IMR-90 (cell line): Measurements from ENCODE around the gene GAD2.

ENCODE experiments used
- BHLHE40 ChIP-seq: fragments of 150-350 bp; IDR thresholded peaks from 2 replicates; pipeline ENCODE4 v1.6.1; 2016; ENCODE audit warnings: mild to moderate bottlenecking, low read depth, low read length
- CEBPB ChIP-seq: IDR thresholded peaks from 2 replicates; pipeline ENCODE4 v1.6.1; 2012; ENCODE audit warnings: low read depth, low read length, improper control_type of control experiment
- CHD1 ChIP-seq: IDR thresholded peaks from 2 replicates; pipeline ENCODE4 v1.6.1; 2012; ENCODE audit warnings: low read depth, low read length, improper control_type of control experiment
- FOS ChIP-seq: fragments of 150-350 bp; IDR thresholded peaks from 2 replicates; pipeline ENCODE4 v1.6.1; 2016; ENCODE audit warnings: low read depth, low read length
- MXI1 ChIP-seq: IDR thresholded peaks from 2 replicates; pipeline ENCODE4 v1.6.1; 2012; ENCODE audit warnings: low read depth, mild to moderate bottlenecking, low read length, moderate library complexity, borderline replicate concordance
- NFE2L2 ChIP-seq: fragments of 150-350 bp; IDR thresholded peaks from 2 replicates; pipeline ENCODE4 v1.6.1; 2016; ENCODE audit warnings: low read depth, mild to moderate bottlenecking, low read length
- POLR2A ChIP-seq: IDR thresholded peaks from 2 replicates; pipeline ENCODE4 v1.6.1; 2012; ENCODE audit warnings: mild to moderate bottlenecking, low read depth, low read length
- RAD21 ChIP-seq: IDR thresholded peaks from 2 replicates; pipeline ENCODE4 v1.6.1; 2012; ENCODE audit warnings: low read length, improper control_type of control experiment
- RCOR1 ChIP-seq: IDR thresholded peaks from 2 replicates; pipeline ENCODE4 v1.6.1; 2012; ENCODE audit warnings: mild to moderate bottlenecking, low read length, improper control_type of control experiment; ENCODE audit not compliant: insufficient replicate concordance
- RFX5 ChIP-seq: IDR thresholded peaks from 2 replicates; pipeline ENCODE4 v1.8.0; 2012; ENCODE audit warnings: low read depth, mild to moderate bottlenecking, low read length, moderate library complexity
- TF ChIP-seq, protein P1 (sequence below): conservative IDR thresholded peaks from 2 replicates; pipeline ENCODE4 v1.5.1; 2012; ENCODE audit warnings: mild to moderate bottlenecking, low read depth, low read length, improper control_type of control experiment
- TF ChIP-seq, protein P2 (sequence below): fragments of 150-350 bp; IDR thresholded peaks from 2 replicates; pipeline ENCODE4 v1.6.1; 2016; ENCODE audit warnings: low read depth, mild to moderate bottlenecking, low read length, moderate library complexity, borderline replicate concordance
- TF ChIP-seq, protein P3 (sequence below): fragments of 150-350 bp; IDR thresholded peaks from 2 replicates; pipeline ENCODE4 v1.6.1; 2017; ENCODE audit warnings: mild to moderate bottlenecking, antibody characterized with exemption, low read length, low read depth

DNA sequence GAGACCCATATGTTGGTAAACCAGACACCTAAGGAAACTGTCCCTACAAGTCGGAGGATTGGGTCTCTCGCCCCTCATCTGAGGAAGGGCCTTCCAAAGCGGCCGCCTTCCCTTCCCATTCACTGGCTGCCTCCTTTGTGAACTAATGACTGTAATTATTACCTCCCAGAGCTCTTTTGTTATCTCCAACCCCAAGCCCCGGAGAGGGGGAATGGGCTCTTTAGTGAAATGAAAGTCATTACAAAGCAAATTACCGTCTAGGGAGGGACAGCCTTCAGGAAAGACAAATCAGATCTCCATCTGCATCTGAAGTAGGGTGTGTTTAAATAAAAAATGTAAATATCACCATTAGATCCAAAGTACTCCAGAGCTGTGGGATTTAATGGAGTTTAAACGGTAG, 2.6 kb upstream of the GAD2 start:
- no peak for TF ChIP-seq POLR2A
- TF ChIP-seq, protein P1, sequence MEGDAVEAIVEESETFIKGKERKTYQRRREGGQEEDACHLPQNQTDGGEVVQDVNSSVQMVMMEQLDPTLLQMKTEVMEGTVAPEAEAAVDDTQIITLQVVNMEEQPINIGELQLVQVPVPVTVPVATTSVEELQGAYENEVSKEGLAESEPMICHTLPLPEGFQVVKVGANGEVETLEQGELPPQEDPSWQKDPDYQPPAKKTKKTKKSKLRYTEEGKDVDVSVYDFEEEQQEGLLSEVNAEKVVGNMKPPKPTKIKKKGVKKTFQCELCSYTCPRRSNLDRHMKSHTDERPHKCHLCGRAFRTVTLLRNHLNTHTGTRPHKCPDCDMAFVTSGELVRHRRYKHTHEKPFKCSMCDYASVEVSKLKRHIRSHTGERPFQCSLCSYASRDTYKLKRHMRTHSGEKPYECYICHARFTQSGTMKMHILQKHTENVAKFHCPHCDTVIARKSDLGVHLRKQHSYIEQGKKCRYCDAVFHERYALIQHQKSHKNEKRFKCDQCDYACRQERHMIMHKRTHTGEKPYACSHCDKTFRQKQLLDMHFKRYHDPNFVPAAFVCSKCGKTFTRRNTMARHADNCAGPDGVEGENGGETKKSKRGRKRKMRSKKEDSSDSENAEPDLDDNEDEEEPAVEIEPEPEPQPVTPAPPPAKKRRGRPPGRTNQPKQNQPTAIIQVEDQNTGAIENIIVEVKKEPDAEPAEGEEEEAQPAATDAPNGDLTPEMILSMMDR: no peak
- no peak for TF ChIP-seq RCOR1
- no peak for TF ChIP-seq CEBPB
- TF ChIP-seq, protein P2, sequence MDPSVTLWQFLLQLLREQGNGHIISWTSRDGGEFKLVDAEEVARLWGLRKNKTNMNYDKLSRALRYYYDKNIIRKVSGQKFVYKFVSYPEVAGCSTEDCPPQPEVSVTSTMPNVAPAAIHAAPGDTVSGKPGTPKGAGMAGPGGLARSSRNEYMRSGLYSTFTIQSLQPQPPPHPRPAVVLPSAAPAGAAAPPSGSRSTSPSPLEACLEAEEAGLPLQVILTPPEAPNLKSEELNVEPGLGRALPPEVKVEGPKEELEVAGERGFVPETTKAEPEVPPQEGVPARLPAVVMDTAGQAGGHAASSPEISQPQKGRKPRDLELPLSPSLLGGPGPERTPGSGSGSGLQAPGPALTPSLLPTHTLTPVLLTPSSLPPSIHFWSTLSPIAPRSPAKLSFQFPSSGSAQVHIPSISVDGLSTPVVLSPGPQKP: no peak
- TF ChIP-seq RAD21: no peak
- TF ChIP-seq MXI1: no peak
- TF ChIP-seq FOS: no peak
- no peak for TF ChIP-seq BHLHE40
- TF ChIP-seq RFX5: no peak
- TF ChIP-seq, protein P3, sequence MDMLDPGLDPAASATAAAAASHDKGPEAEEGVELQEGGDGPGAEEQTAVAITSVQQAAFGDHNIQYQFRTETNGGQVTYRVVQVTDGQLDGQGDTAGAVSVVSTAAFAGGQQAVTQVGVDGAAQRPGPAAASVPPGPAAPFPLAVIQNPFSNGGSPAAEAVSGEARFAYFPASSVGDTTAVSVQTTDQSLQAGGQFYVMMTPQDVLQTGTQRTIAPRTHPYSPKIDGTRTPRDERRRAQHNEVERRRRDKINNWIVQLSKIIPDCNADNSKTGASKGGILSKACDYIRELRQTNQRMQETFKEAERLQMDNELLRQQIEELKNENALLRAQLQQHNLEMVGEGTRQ: no peak
- TF ChIP-seq NFE2L2: no peak
- no peak for TF ChIP-seq CHD1
